PC-9 (cell line): ENCODE data around the gene KIF26B.

ENCODE experiments used
- EZH2 ChIP-seq: fragments of 200-600 bp; sonication (generic); IDR thresholded peaks from 2 replicates; pipeline ENCODE4 v1.8.0; 2017; ENCODE audit warnings: antibody characterized with exemption, low read depth
- TF ChIP-seq, protein P1 (sequence below): fragments of 200-600 bp; sonication (generic); conservative IDR thresholded peaks from 2 replicates; pipeline ENCODE4 v1.6.1; 2017; ENCODE audit warnings: mixed run types, antibody characterized with exemption, mild to moderate bottlenecking, moderate library complexity

DNA sequence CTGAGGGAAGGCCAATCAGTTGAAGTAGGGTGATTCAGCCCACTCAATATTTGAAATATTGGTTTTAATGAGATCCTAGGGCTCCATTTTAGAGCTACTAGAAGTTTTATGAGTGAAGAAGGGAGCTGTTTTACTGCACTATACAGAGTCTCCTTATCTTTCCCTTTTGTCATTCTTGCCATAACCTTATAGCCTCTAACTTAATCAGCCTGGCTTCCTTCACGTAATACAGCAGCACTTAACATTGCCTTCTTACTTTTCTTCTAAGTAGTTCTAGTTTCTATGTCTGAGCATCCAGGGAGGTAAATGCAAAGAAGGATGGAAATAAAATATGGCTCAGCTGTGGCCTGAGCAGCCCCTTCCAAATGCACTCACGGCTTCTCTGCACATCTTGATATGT is 299.3 kb downstream of the KIF26B start:
- TF ChIP-seq, protein P1, sequence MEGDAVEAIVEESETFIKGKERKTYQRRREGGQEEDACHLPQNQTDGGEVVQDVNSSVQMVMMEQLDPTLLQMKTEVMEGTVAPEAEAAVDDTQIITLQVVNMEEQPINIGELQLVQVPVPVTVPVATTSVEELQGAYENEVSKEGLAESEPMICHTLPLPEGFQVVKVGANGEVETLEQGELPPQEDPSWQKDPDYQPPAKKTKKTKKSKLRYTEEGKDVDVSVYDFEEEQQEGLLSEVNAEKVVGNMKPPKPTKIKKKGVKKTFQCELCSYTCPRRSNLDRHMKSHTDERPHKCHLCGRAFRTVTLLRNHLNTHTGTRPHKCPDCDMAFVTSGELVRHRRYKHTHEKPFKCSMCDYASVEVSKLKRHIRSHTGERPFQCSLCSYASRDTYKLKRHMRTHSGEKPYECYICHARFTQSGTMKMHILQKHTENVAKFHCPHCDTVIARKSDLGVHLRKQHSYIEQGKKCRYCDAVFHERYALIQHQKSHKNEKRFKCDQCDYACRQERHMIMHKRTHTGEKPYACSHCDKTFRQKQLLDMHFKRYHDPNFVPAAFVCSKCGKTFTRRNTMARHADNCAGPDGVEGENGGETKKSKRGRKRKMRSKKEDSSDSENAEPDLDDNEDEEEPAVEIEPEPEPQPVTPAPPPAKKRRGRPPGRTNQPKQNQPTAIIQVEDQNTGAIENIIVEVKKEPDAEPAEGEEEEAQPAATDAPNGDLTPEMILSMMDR, result no peak
- no peak for TF ChIP-seq EZH2
